ENCODE results near the gene BCORL1.

GRCh38 chrX:129992181-129992580, 9.7 kb downstream of the BCORL1 start:
- no peak for TF ChIP-seq CTCF (IDR thresholded peaks at IDR 0.05)
- TF ChIP-seq POLR2AphosphoS5 (IDR thresholded peaks at IDR 0.05) = no peak
- TF ChIP-seq POLR2A (IDR thresholded peaks at IDR 0.05) = no peak
- no peak for TF ChIP-seq EP300 (IDR thresholded peaks at IDR 0.05)

All from upper lobe of left lung (tissue), 4 donors.